ENCODE results near the gene ENPP5. TPM values are rescaled to one million over a fixed set of nuclear protein-coding genes. Genes with fewer than 3 reads are reported as not detected.

ENPP5 gene
- polyA plus RNA-seq, 2 of the 4 experiments (the other 2 are of a cell fraction), result not detected

DNA sequence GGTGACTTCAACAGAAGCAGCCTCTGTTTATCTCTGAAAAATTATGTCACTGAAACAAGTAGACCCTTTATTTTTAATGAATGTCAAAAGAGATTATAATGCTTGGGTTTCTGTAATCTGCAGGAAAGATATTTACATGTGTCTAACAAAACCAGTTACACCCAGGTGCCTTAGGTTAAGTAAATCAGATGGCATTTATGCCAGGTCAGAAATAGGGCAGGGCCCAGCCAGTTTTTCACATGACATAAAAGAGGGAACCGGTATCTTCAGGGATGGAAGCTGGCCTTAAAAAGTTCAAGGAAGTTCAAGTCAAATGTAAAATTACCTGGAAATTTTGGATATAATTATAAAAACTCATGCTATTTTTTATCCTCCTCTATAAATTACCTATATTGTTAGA, 55.1 kb downstream of the ENPP5 start:
- ATAC-seq (no peak), DNase-seq (ENCODE audit: low read depth in 1 of 2, low spot score in 1 of 2) (no peak), FAIRE-seq (no peak)
- H3K27ac ChIP-seq, result no peak overlapping the region
- TF ChIP-seq PHF8 (IDR thresholded peaks at IDR 0.05; ENCODE audit: borderline replicate concordance, low read depth) (no peak), HOXB13 (CRISPR knock-in tag; IDR thresholded peaks at IDR 0.05; ENCODE audit: low read depth) (no peak), RNF2 (IDR thresholded peaks at IDR 0.05; ENCODE audit: borderline replicate concordance, low read depth) (no peak), KDM5A (IDR thresholded peaks at IDR 0.05) (no peak), ESRRA (IDR thresholded peaks at IDR 0.05; ENCODE audit: borderline replicate concordance, low read length) (no peak), SREBF2 (IDR thresholded peaks at IDR 0.05) (no peak), POLR2A (IDR thresholded peaks at IDR 0.05; ENCODE audit: low read length) (no peak), CEBPB (IDR thresholded peaks at IDR 0.05) (no peak), FOSB (CRISPR knock-in tag; IDR thresholded peaks at IDR 0.05) (no peak), CHD2 (IDR thresholded peaks at IDR 0.05; ENCODE audit: low read length, partially characterized antibody) (no peak), GATA3 (IDR thresholded peaks at IDR 0.05; ENCODE audit: borderline replicate concordance) (no peak), ZNF302 (CRISPR knock-in tag; IDR thresholded peaks at IDR 0.05) (no peak), JUN (IDR thresholded peaks at IDR 0.05) (no peak), HOXB5 (CRISPR knock-in tag; IDR thresholded peaks at IDR 0.05) (no peak), FOXS1 (CRISPR knock-in tag; IDR thresholded peaks at IDR 0.05) (no peak)
- no peaks in the 10 kb centered on the region for H3K4me1 ChIP-seq
- no peak overlapping the region for H3K4me2 ChIP-seq
- H3K9me3 ChIP-seq, result no peaks in the 10 kb centered on the region
- POLR2A ChIA-PET, result no interaction called here
- no peak overlapping the region for H3K4me3 ChIP-seq
- CTCF ChIA-PET, result interaction anchor here (0.6 kb wide), 1 partner anchor 25 kb away, joined by 5 read pairs; no protein-coding TSS in a partner anchor
- WGBS (ENCODE audit: missing lambda C conversion rate), result 61% methylated on average over 1 of the region's 1 CpG

GRCh38 chr6:46113370-46113769, 57.4 kb downstream of the ENPP5 start:
- ATAC-seq, result no peak
- no peak for DNase-seq (ENCODE audit: low read depth in 1 of 2, low spot score in 1 of 2)
- POLR2A ChIA-PET, result no interaction called here
- WGBS (ENCODE audit: missing lambda C conversion rate), result 50% methylated on average over 1 of the region's 1 CpG
- H3K27ac ChIP-seq, result no peak overlapping the region
- CTCF ChIA-PET, result interaction anchor here (1.0 kb wide), 1 partner anchor 23 kb away, joined by 3 read pairs; no protein-coding TSS in a partner anchor
- TF ChIP-seq CEBPB (IDR thresholded peaks at IDR 0.05) (no peak), GATA3 (IDR thresholded peaks at IDR 0.05; ENCODE audit: borderline replicate concordance) (no peak), NPAS2 (CRISPR knock-in tag; IDR thresholded peaks at IDR 0.05; ENCODE audit: borderline replicate concordance) (no peak), HOXB5 (CRISPR knock-in tag; IDR thresholded peaks at IDR 0.05) (no peak), USF2 (IDR thresholded peaks at IDR 0.05) (no peak), CBX2 (IDR thresholded peaks at IDR 0.05; ENCODE audit: borderline replicate concordance, low read depth) (no peak), CHD4 (IDR thresholded peaks at IDR 0.05; ENCODE audit: borderline replicate concordance) (no peak), ZSCAN20 (CRISPR knock-in tag; IDR thresholded peaks at IDR 0.05) (no peak), ZC3H11A (IDR thresholded peaks at IDR 0.05) (no peak), CHD2 (IDR thresholded peaks at IDR 0.05; ENCODE audit: low read length, partially characterized antibody) (no peak), RCOR1 (IDR thresholded peaks at IDR 0.05; ENCODE audit: low read depth, low read length) (no peak), JUNB (IDR thresholded peaks at IDR 0.05) (no peak), SMC3 (IDR thresholded peaks at IDR 0.05) (no peak), JUN (IDR thresholded peaks at IDR 0.05) (no peak)
- TF ChIP-seq, protein P1, sequence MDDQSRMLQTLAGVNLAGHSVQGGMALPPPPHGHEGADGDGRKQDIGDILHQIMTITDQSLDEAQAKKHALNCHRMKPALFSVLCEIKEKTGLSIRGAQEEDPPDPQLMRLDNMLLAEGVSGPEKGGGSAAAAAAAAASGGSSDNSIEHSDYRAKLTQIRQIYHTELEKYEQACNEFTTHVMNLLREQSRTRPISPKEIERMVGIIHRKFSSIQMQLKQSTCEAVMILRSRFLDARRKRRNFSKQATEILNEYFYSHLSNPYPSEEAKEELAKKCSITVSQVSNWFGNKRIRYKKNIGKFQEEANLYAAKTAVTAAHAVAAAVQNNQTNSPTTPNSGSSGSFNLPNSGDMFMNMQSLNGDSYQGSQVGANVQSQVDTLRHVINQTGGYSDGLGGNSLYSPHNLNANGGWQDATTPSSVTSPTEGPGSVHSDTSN (IDR thresholded peaks at IDR 0.05), result no peak
- TF ChIP-seq, protein P2, sequence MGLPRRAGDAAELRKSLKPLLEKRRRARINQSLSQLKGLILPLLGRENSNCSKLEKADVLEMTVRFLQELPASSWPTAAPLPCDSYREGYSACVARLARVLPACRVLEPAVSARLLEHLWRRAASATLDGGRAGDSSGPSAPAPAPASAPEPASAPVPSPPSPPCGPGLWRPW (IDR thresholded peaks at IDR 0.05), result no peak
- no peaks in the 10 kb centered on the region for H3K9me3 ChIP-seq
- H3K4me1 ChIP-seq, result no peaks in the 10 kb centered on the region
- H3K4me3 ChIP-seq, result no peak overlapping the region
- no peak overlapping the region for H3K4me2 ChIP-seq
- FAIRE-seq, result no peak

Other genes starting within 250 kb of the ENPP5 start
- gene CLIC5, start 155.1 kb downstream of the ENPP5 start, polyA plus RNA-seq (2011; rRNA removed), result not detected in 2 replicates
- not detected in 3 replicates for gene CLIC5, start 155.1 kb downstream of the ENPP5 start, polyA plus RNA-seq (2017; fragmentation: RNase III; extraction: RNeasy Plus Mini Kit Qiagen cat#74134 plus additional on column Dnase treatment)
- 0.81 and 1.0 TPM in 2 replicates for gene ENPP4, start 41.0 kb downstream of the ENPP5 start, polyA plus RNA-seq (2011; rRNA removed)
- gene ENPP4, start 41.0 kb downstream of the ENPP5 start, polyA plus RNA-seq (2017; fragmentation: RNase III; extraction: RNeasy Plus Mini Kit Qiagen cat#74134 plus additional on column Dnase treatment), result 0.55 to 0.65 TPM (median 0.58 TPM) in 3 replicates

Measured in A549 (cell line).